Sigmoid colon (tissue), 4 donors: ENCODE results near the gene NRAP.

Source experiments
- CTCF ChIP-seq, 4 experiments: fragments of 450-650 bp in 3 of 4; fragments of 200-600 bp in 1 of 4; IDR thresholded peaks; one replicate each; pipeline ENCODE4 v1.5.1; 2016 to 2019; ENCODE audit warnings: antibody characterized with exemption in 4 of 4, mild to moderate bottlenecking in 3 of 4, moderate library complexity in 2 of 4
- EP300 ChIP-seq, 4 donors: sonication (generic); formaldehyde crosslinking; IDR thresholded peaks; one replicate each; pipeline ENCODE4 v1.6.1; 2017; ENCODE audit warnings: antibody characterized with exemption in 4 of 4
- POLR2A ChIP-seq, 2 donors: fragments of 450-650 bp; IDR thresholded peaks; one replicate each; pipeline ENCODE4 v1.6.1; 2016; ENCODE audit warnings: antibody characterized with exemption in 2 of 2, mild to moderate bottlenecking in 2 of 2, moderate library complexity in 2 of 2

DNA sequence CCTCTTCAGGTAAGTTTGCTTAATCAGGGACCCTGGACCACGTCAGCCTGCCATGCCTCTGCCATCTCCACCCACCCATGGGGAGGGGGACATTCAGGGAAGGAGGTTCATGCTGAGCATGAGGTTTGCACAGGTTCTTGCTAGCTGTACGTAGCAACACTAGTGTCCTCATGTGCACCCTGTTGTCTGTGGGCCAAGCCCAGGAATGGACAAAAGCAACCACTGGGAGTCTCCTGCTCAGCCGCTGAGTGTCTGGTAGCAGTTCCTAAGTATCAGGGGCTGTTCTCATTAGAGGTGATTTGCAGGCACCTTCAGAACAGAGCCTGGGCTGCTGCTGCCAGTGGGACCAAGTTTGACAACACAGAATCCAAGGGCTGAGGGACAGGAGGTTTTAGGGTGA, 33.8 kb upstream of the NRAP start:
- no peak for TF ChIP-seq POLR2A (IDR thresholded peaks at IDR 0.05)
- TF ChIP-seq CTCF (IDR thresholded peaks at IDR 0.05), result no peak
- TF ChIP-seq EP300 (IDR thresholded peaks at IDR 0.05), result no peak
